SK-N-SH treated with all-trans-retinoic acid at 6 μM for 48 hours (cell line): ENCODE measurements around the gene SLC39A3.

ENCODE experiments used
- ESRRG ChIP-seq: fragments of 250-450 bp; sonication (Bioruptor Pico); IDR thresholded peaks from 2 replicates; pipeline ENCODE4 v1.6.1; 2021; ENCODE audit warnings: mild to moderate bottlenecking
- OSR1 ChIP-seq: fragments of 250-450 bp; sonication (Bioruptor Pico); IDR thresholded peaks from 2 replicates; pipeline ENCODE4 v1.8.0; 2022; ENCODE audit warnings: moderate library complexity, mild to moderate bottlenecking, inconsistent platforms
- PATZ1 ChIP-seq: fragments of 250-450 bp; sonication (Bioruptor Pico); IDR thresholded peaks from 2 replicates; pipeline ENCODE4 v1.8.0; 2020; ENCODE audit warnings: mild to moderate bottlenecking, moderate library complexity, borderline replicate concordance
- RARB ChIP-seq: fragments of 250-450 bp; sonication (Bioruptor Pico); IDR thresholded peaks from 2 replicates; pipeline ENCODE4 v1.8.0; 2021; ENCODE audit warnings: mild to moderate bottlenecking, moderate library complexity
- ZC3H10 ChIP-seq: fragments of 250-450 bp; sonication (Bioruptor Pico); IDR thresholded peaks from 2 replicates; pipeline ENCODE4 v1.5.1; 2021; ENCODE audit warnings: mild to moderate bottlenecking, moderate library complexity
- ZFP30 ChIP-seq: fragments of 450-650 bp; formaldehyde crosslinking; IDR thresholded peaks from 2 replicates; pipeline ENCODE4 v1.5.0; 2022; ENCODE audit warnings: mild to moderate bottlenecking, moderate library complexity
- ZNF70 ChIP-seq: fragments of 450-650 bp; formaldehyde crosslinking; IDR thresholded peaks from 2 replicates; pipeline ENCODE4 v1.5.0; 2020; ENCODE audit warnings: mild to moderate bottlenecking, moderate library complexity
- ZNF8 ChIP-seq: fragments of 450-650 bp; formaldehyde crosslinking; IDR thresholded peaks from 2 replicates; pipeline ENCODE4 v1.5.0; 2020; ENCODE audit warnings: mild to moderate bottlenecking, moderate library complexity
- TF ChIP-seq, protein P1 (sequence below): fragments of 250-450 bp; sonication (Bioruptor Pico); IDR thresholded peaks from 2 replicates; pipeline ENCODE4 v1.5.0; 2020; ENCODE audit warnings: mild to moderate bottlenecking, moderate library complexity

DNA sequence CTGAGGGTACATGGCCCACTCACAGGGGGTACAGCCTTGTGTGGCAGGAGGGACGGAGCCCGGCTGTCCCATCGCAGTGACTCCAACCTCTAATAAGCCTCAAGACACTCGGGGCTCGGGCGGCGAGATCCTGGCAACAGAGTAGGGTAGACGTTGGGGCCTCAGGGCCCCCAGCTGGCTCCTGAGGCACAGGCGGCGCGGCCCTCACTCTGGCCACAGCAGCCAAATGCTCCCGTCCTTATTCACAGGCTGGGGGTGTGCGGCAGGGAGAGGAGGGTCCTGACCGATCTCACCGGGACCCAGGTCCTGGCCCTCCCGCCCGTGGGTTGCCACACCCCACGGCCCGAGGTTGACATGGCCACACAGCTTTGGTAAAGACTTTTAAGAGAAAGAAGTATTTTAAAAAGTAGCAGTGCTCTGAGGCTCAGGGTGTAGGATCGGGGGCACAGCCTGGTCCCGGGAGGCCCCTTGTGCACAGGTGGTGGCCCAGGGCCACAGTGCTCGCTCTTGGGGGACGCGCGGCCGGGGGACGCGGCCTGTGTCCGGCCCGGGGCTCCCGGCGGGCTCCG is 7.6 kb downstream of the SLC39A3 start:
- TF ChIP-seq PATZ1 (CRISPR knock-in tag) (no peak), ZNF70 (no peak), ESRRG (CRISPR knock-in tag) (no peak), ZFP30 (CRISPR knock-in tag) (no peak), OSR1 (CRISPR knock-in tag) (no peak), ZC3H10 (no peak), RARB (CRISPR knock-in tag) (no peak), ZNF8 (no peak)
- TF ChIP-seq, protein P1, sequence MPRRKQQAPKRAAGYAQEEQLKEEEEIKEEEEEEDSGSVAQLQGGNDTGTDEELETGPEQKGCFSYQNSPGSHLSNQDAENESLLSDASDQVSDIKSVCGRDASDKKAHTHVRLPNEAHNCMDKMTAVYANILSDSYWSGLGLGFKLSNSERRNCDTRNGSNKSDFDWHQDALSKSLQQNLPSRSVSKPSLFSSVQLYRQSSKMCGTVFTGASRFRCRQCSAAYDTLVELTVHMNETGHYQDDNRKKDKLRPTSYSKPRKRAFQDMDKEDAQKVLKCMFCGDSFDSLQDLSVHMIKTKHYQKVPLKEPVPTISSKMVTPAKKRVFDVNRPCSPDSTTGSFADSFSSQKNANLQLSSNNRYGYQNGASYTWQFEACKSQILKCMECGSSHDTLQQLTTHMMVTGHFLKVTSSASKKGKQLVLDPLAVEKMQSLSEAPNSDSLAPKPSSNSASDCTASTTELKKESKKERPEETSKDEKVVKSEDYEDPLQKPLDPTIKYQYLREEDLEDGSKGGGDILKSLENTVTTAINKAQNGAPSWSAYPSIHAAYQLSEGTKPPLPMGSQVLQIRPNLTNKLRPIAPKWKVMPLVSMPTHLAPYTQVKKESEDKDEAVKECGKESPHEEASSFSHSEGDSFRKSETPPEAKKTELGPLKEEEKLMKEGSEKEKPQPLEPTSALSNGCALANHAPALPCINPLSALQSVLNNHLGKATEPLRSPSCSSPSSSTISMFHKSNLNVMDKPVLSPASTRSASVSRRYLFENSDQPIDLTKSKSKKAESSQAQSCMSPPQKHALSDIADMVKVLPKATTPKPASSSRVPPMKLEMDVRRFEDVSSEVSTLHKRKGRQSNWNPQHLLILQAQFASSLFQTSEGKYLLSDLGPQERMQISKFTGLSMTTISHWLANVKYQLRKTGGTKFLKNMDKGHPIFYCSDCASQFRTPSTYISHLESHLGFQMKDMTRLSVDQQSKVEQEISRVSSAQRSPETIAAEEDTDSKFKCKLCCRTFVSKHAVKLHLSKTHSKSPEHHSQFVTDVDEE (CRISPR knock-in tag), result no peak
